SK-N-MC (cell line): ENCODE measurements around the gene LRRN2.

Experiments
- EZH2 ChIP-seq: fragments of 200-600 bp; sonication (generic); IDR thresholded peaks from one replicate; pipeline ENCODE4 v1.6.1; 2017; ENCODE audit warnings: antibody characterized with exemption
- FOXP2 ChIP-seq: optimal IDR thresholded peaks from 2 replicates; pipeline ENCODE3; 2011; ENCODE audit warnings: mild to moderate bottlenecking, moderate library complexity; ENCODE audit not compliant: insufficient read depth; ENCODE audit errors: extremely low read length, control extremely low read depth
- POLR2AphosphoS5 ChIP-seq: IDR thresholded peaks from 2 replicates; pipeline ENCODE4 v1.6.1; 2012; ENCODE audit warnings: mild to moderate bottlenecking, low read depth, low read length, borderline replicate concordance

GRCh38 chr1:204721373-204722055, 36.0 kb upstream of the LRRN2 start:
- no peak for TF ChIP-seq EZH2
- TF ChIP-seq POLR2AphosphoS5: no peak
- no peak for TF ChIP-seq FOXP2
